ENCODE results near the gene ASS1.

- TF ChIP-seq CTCF (conservative IDR thresholded peaks at IDR 0.05) (no peak), ZFX (IDR thresholded peaks at IDR 0.05) (no peak)
Measured at GRCh38 chr9:130468566-130468965, 23.8 kb downstream of the ASS1 start.

Measured in C4-2B (cell line).